ENCODE measurements around the gene KLHDC4.

- TF ChIP-seq CTCF (IDR thresholded peaks at IDR 0.05) = no peak
- no peak for TF ChIP-seq POLR2A (IDR thresholded peaks at IDR 0.05)
Measured at GRCh38 chr16:87675111-87675719, 90.6 kb downstream of the KLHDC4 start.
